HepG2 (cell line): ENCODE measurements around the gene TGM1. TPM values are rescaled to one million over a fixed set of nuclear protein-coding genes. Genes with fewer than 3 reads are reported as not detected.

Experiments
- ATAC-seq: fragments of 200-7000 bp; cut with Tn5 transposase; 3 replicates; pipeline ENCODE4 v1.9.1; 2020; ENCODE audit warnings: mild to moderate bottlenecking, moderate library complexity
- BruUV-seq: library from RNA; stranded (reverse); fragments of 400-500 nt; replicated peaks from 2 replicates; lab custom pipeline; 2021; lab: Mats Ljungman, UMichigan
- CTCF ChIA-PET: fragments of 300-600 bp; formaldehyde crosslinking; extraction: SDS; loops from one replicate; lab custom pipeline; 2021; ENCODE audit warnings: low total read pairs, inconsistent platforms, low intra/inter-chr PET ratio; lab: Yijun Ruan, JAX
- POLR2A ChIA-PET: fragments of 350-600 bp; sonication (Branson Sonifier 250); formaldehyde crosslinking; loops from one replicate; lab custom pipeline; 2020; ENCODE audit warnings: antibody characterized with exemption, inconsistent platforms; lab: Yijun Ruan, JAX
- DNase-seq: peaks from one replicate; pipeline ENCODE4 v3.0.0-alpha.2; 2015; ENCODE audit warnings: low spot score
- FAIRE-seq: peaks from 3 replicates; lab custom pipeline; 2011; peaks lifted over from hg19 to GRCh38; lab: Jason Lieb, UNC
- H2AFZ ChIP-seq: one replicate; pipeline ENCODE4 v1.6.1; 2011; ENCODE audit warnings: low read length, inconsistent platforms
- H3K27ac ChIP-seq: fragments of 300-600 bp; 3 replicates; pipeline ENCODE4 v1.8.0; 2011; ENCODE audit warnings: mixed run types, mild to moderate bottlenecking, mixed read lengths, low read length, inconsistent platforms; ENCODE audit not compliant: insufficient read depth; ENCODE audit errors: extremely low read length
- H3K27me3 ChIP-seq, 2 experiments: fragments of 200-600 bp in 1 of 2; 2 replicates in 1 of 2; 3 replicates in 1 of 2; pipeline versions ENCODE4 v1.6.0 to v1.8.0; 2011; ENCODE audit warnings: low read length in 2 of 2, mild to moderate bottlenecking in 2 of 2, moderate library complexity in 2 of 2, inconsistent platforms in 1 of 2; ENCODE audit not compliant: insufficient read depth in 2 of 2, control insufficient read depth in 1 of 2
- H3K36me3 ChIP-seq, 2 experiments: fragments of 200-600 bp in 1 of 2; replicated peaks in 1 of 2; 2 replicates in 1 of 2; 3 replicates in 1 of 2; pipeline versions ENCODE4 v1.5.1 to v1.8.0; 2011; ENCODE audit warnings: low read length in 2 of 2, inconsistent platforms in 1 of 2; ENCODE audit not compliant: insufficient read depth in 2 of 2, control insufficient read depth in 1 of 2
- H3K4me1 ChIP-seq: 2 replicates; pipeline ENCODE4 v1.5.1; 2012; ENCODE audit warnings: low read length, inconsistent platforms; ENCODE audit not compliant: insufficient read depth
- H3K4me2 ChIP-seq: 2 replicates; pipeline ENCODE4 v1.6.0; 2011; ENCODE audit warnings: low read depth, low read length, inconsistent platforms
- H3K4me3 ChIP-seq, 3 experiments: fragments of 200-600 bp in 1 of 3; sonication (generic), shearing (Covaris generic) in 1 of 3; replicated peaks in 1 of 3; 2 replicates each; pipeline ENCODE4 v1.5.1; 2011 to 2016; ENCODE audit warnings: low read length in 3 of 3, inconsistent platforms in 2 of 3, low read depth in 2 of 3, mild to moderate bottlenecking in 2 of 3, control low read depth in 1 of 3, mixed read lengths in 1 of 3; ENCODE audit not compliant: insufficient read depth in 1 of 3
- H3K79me2 ChIP-seq: one replicate; pipeline ENCODE4 v1.6.1; 2011; ENCODE audit warnings: low read length, inconsistent platforms; ENCODE audit not compliant: insufficient read depth
- H3K9ac ChIP-seq: 2 replicates; pipeline ENCODE4 v1.6.0; 2011; ENCODE audit warnings: mild to moderate bottlenecking, low read depth, low read length, inconsistent platforms; ENCODE audit not compliant: insufficient read depth
- H3K9me3 ChIP-seq: 2 replicates; pipeline ENCODE4 v1.5.1; 2012; ENCODE audit warnings: mild to moderate bottlenecking, low read length
- H4K20me1 ChIP-seq: 2 replicates; pipeline ENCODE4 v1.6.0; 2011; ENCODE audit warnings: inconsistent platforms, mild to moderate bottlenecking, low read length, moderate library complexity; ENCODE audit not compliant: insufficient read depth
- AKNA ChIP-seq: sonication (generic); formaldehyde crosslinking; IDR thresholded peaks from 2 replicates; pipeline ENCODE4 v1.4.0; 2020; ENCODE audit warnings: missing genetic modification reagents, borderline replicate concordance
- CEBPZ ChIP-seq: IDR thresholded peaks from 2 replicates; pipeline ENCODE4 v1.6.1; 2012; ENCODE audit warnings: low read length, improper control_type of control experiment
- CHD2 ChIP-seq: IDR thresholded peaks from 2 replicates; pipeline ENCODE4 v1.6.1; 2011; ENCODE audit warnings: low read depth, low read length, improper control_type of control experiment
- CTCF ChIP-seq: sonication (generic); formaldehyde crosslinking; IDR thresholded peaks from 2 replicates; pipeline ENCODE4 v1.5.0; 2020; ENCODE audit warnings: mild to moderate bottlenecking, missing genetic modification reagents, moderate library complexity
- MLLT10 ChIP-seq: sonication (generic); formaldehyde crosslinking; IDR thresholded peaks from 2 replicates; pipeline ENCODE4 v1.4.0; 2020; ENCODE audit warnings: missing genetic modification reagents
- PHF21A ChIP-seq: sonication (generic); formaldehyde crosslinking; IDR thresholded peaks from 2 replicates; pipeline ENCODE4 v1.5.0; 2020; ENCODE audit warnings: mild to moderate bottlenecking, missing genetic modification reagents
- U2AF2 ChIP-seq: fragments of 200-400 bp; formaldehyde crosslinking; IDR thresholded peaks from 2 replicates; pipeline ENCODE4 v1.6.1; 2017; ENCODE audit warnings: low read depth, mild to moderate bottlenecking, low read length
- ZNF383 ChIP-seq: sonication (generic); formaldehyde crosslinking; IDR thresholded peaks from 2 replicates; pipeline ENCODE4 v1.4.0; 2020; ENCODE audit warnings: missing genetic modification reagents, mild to moderate bottlenecking, borderline replicate concordance
- ZNF709 ChIP-seq: sonication (generic); formaldehyde crosslinking; IDR thresholded peaks from 2 replicates; pipeline ENCODE4 v1.5.0; 2020; ENCODE audit warnings: mild to moderate bottlenecking, missing genetic modification reagents
- WGBS: methylation state at CpG from one replicate; pipeline ENCODE4 v1.1.6; 2017; ENCODE audit warnings: low lambda C conversion rate; 5-methylcytosine and 5-hydroxymethylcytosine counted together
- in situ Hi-C: cut with HindIII; loops from 2 replicates; pipeline ENCODE4 v1.10.0; 2017; ENCODE audit warnings: low pct_unique_long_range_greater_than_20kb; ENCODE audit not compliant: extremely low pct_ligation_motif_present
- intact Hi-C: fragments of 100-400 bp; cut with micrococcal nuclease; formaldehyde crosslinking; loops from one replicate; pipeline ENCODE4 v1.10.0; 2022; ENCODE audit not compliant: unreplicated experiment
- polyA plus RNA-seq, 8 experiments: library from polyadenylated mRNA; depleted of rRNA in 3 of 8; stranded (reverse) in 7 of 8; unstranded in 1 of 8; fragments of >200 nt; fragmentation: Illumina TruSeq in 4 of 8; extraction: Trizol in 4 of 8; gene quantifications; 2 replicates each; pipeline versions ENCODE4 v1.2.1 to v1.2.3, GENCODE V29; 2011 to 2016; ENCODE audit warnings: low read depth in 4 of 8, missing spikeins in 1 of 8, mixed read lengths in 1 of 8; ENCODE audit not compliant: insufficient read depth in 1 of 8
- total RNA-seq, 5 experiments: library from RNA; depleted of rRNA; stranded (reverse); fragments of >200 nt; fragmentation: Illumina TruSeq; extraction: Trizol; gene quantifications; 2 replicates each; pipeline ENCODE4 v1.2.3, GENCODE V29; 2016; ENCODE audit warnings: low read depth in 1 of 5
- TF ChIP-seq, protein P1 (sequence below): IDR thresholded peaks from 2 replicates; pipeline ENCODE4 v1.6.1; 2016; ENCODE audit warnings: mild to moderate bottlenecking

The TGM1 gene
- total and polyA plus RNA-seq, 2 of the 13 experiments (the other 11 are each of a cell fraction or from before 2014, with no cell fraction given) = 3.2 to 10.6 TPM

DNA sequence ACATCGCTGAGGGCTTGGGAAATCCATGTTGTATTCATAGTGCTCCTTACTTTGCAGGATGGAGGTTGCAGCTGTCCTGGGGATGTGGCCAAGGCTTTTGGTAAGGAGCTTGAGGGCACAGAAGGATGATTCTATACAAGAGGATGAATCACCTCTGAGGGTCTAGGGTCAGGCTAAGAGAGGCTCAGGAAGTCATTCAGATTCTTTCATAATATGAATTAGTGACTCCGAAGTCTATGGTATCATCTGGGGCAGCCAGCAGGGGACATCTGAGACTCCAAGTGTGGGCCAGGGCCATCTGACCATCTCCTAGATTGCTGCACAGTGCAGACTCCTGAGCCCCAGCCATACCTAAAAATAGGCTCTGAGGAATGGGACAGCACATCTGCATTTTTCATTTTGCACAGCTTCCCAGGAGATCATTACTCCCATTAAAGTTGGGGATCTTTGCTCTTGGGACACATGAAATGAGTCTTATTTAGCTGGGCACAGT, 25.5 kb downstream of the TGM1 start:
- Histone ChIP-seq H2AFZ (no peak overlapping the region), H3K79me2 (peaks cover 38% of the 10 kb centered on the region), H3K4me1 (peaks cover 47% of the 10 kb centered on the region), H4K20me1 (0 out of 2 replicates have a peak, but pooled peaks cover 3% of the 10 kb centered on the region), H3K4me3 (no peak overlapping the region), H3K27ac (no peak overlapping the region), H3K36me3 (peaks cover 44 to 70% of the 10 kb centered on the region in 2 experiments), H3K9ac (no peak overlapping the region), H3K9me3 (no peaks in the 10 kb centered on the region), H3K4me2 (no peak overlapping the region), H3K27me3 (no peaks in the 10 kb centered on the region; a peak in 1 of 5 replicates)
- in situ Hi-C loops (no loop called here), intact Hi-C loops (loop anchor here (10.0 kb wide), 1 partner anchor 1187 kb away; no protein-coding TSS in a partner anchor)
- POLR2A ChIA-PET = interaction anchor here (1.0 to 18.0 kb wide), 11 partner anchors 9 to 123 kb away, joined by 3 to 850 read pairs (median 5); partner anchors contain the start of genes CHMP4A, CIDEB, DCAF11 and DHRS1
- ATAC-seq (no peak), FAIRE-seq (no peak), DNase-seq (no peak)
- BruUV-seq = no TSS peak
- 97% methylated on average over 2 of the region's 2 CpGs for WGBS
- CTCF ChIA-PET = no interaction called here
- TF ChIP-seq, protein P1, sequence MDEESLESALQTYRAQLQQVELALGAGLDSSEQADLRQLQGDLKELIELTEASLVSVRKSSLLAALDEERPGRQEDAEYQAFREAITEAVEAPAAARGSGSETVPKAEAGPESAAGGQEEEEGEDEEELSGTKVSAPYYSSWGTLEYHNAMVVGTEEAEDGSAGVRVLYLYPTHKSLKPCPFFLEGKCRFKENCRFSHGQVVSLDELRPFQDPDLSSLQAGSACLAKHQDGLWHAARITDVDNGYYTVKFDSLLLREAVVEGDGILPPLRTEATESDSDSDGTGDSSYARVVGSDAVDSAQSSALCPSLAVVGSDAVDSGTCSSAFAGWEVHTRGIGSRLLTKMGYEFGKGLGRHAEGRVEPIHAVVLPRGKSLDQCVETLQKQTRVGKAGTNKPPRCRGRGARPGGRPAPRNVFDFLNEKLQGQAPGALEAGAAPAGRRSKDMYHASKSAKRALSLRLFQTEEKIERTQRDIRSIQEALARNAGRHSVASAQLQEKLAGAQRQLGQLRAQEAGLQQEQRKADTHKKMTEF (CRISPR knock-in tag) = no peak
- TF ChIP-seq CHD2 (no peak), PHF21A (CRISPR knock-in tag) (no peak), U2AF2 (no peak), MLLT10 (CRISPR knock-in tag) (no peak), CTCF (CRISPR knock-in tag) (no peak), ZNF383 (CRISPR knock-in tag) (no peak), CEBPZ (no peak), AKNA (no peak), ZNF709 (CRISPR knock-in tag) (no peak)
